Naive thymus-derived CD4-positive, alpha-beta T cell (primary cell): ENCODE measurements around the gene GLIS1. TPM values are rescaled to one million over a fixed set of nuclear protein-coding genes. Genes with fewer than 3 reads are reported as not detected.

Experiments
- ATAC-seq: fragments of 150-1000 bp; cut with Tn5 transposase; 2 replicates; pipeline ENCODE4 v1.10.0; 2021; ENCODE audit warnings: mild to moderate bottlenecking, moderate library complexity
- CTCF ChIA-PET: fragments of 350-600 bp; sonication (Branson Sonifier 250); formaldehyde crosslinking; loops from one replicate; lab custom pipeline; 2021; ENCODE audit warnings: antibody characterized with exemption; lab: Charles Lee
- POLR2A ChIA-PET: fragments of 350-600 bp; sonication (Branson Sonifier 250); formaldehyde crosslinking; loops from one replicate; lab custom pipeline; 2021; ENCODE audit warnings: antibody characterized with exemption, inconsistent platforms; lab: Charles Lee
- DNase-seq, 9 donors: peaks; one replicate each; pipeline versions ENCODE4 v3.0.0 to v3.0.0-alpha.2; 2020 to 2022; ENCODE audit warnings: mixed read lengths in 1 of 9
- H3K27ac ChIP-seq: one replicate; pipeline ENCODE4 v1.7.0; 2013; ENCODE audit warnings: mild to moderate bottlenecking, low read depth, low read length, moderate library complexity
- H3K27me3 ChIP-seq, 2 donors: one replicate each; pipeline ENCODE4 v1.7.0; 2013; ENCODE audit warnings: low read length in 2 of 2, mild to moderate bottlenecking in 2 of 2, moderate library complexity in 2 of 2; ENCODE audit not compliant: control insufficient read depth in 2 of 2, insufficient read depth in 2 of 2
- H3K36me3 ChIP-seq, 3 experiments: 1 replicate in 2 of 3; 2 replicates in 1 of 3; pipeline ENCODE4 v1.7.0; 2013; ENCODE audit warnings: low read length in 3 of 3, mild to moderate bottlenecking in 3 of 3, moderate library complexity in 1 of 3; ENCODE audit not compliant: insufficient read depth in 3 of 3, control insufficient read depth in 2 of 3
- H3K4me1 ChIP-seq, 2 donors: one replicate each; pipeline ENCODE4 v1.7.0; 2013; ENCODE audit warnings: low read length in 2 of 2, mild to moderate bottlenecking in 2 of 2, moderate library complexity in 1 of 2; ENCODE audit not compliant: control insufficient read depth in 2 of 2, insufficient read depth in 2 of 2
- H3K4me3 ChIP-seq: 2 replicates; pipeline ENCODE4 v1.7.0; 2013; ENCODE audit warnings: mild to moderate bottlenecking, low read length
- H3K9me3 ChIP-seq, 3 experiments: 1 replicate in 2 of 3; 2 replicates in 1 of 3; pipeline ENCODE4 v1.7.0; 2013; ENCODE audit warnings: low read length in 3 of 3; ENCODE audit not compliant: control insufficient read depth in 2 of 3
- H3K27ac Mint-ChIP-seq, 9 donors: one replicate each; pipeline ENCODE4 v1.8.0; 2020 to 2022; ENCODE audit warnings: mixed read lengths in 9 of 9, mild to moderate bottlenecking in 8 of 9, moderate library complexity in 5 of 9, inconsistent platforms in 2 of 9
- H3K27me3 Mint-ChIP-seq, 5 donors: one replicate each; pipeline ENCODE4 v1.8.0; 2021 to 2022; ENCODE audit warnings: mixed read lengths in 5 of 5, mild to moderate bottlenecking in 1 of 5
- H3K36me3 Mint-ChIP-seq, 5 donors: one replicate each; pipeline ENCODE4 v1.8.0; 2020 to 2022; ENCODE audit warnings: mixed read lengths in 5 of 5, mild to moderate bottlenecking in 3 of 5, inconsistent platforms in 1 of 5
- H3K4me1 Mint-ChIP-seq, 7 donors: one replicate each; pipeline ENCODE4 v1.8.0; 2020 to 2022; ENCODE audit warnings: mixed read lengths in 7 of 7, mild to moderate bottlenecking in 3 of 7, inconsistent platforms in 1 of 7
- H3K4me3 Mint-ChIP-seq, 10 donors: one replicate each; pipeline ENCODE4 v1.8.0; 2020 to 2022; ENCODE audit warnings: mild to moderate bottlenecking in 10 of 10, mixed read lengths in 10 of 10, moderate library complexity in 6 of 10, inconsistent platforms in 2 of 10
- H3K9me3 Mint-ChIP-seq, 11 donors: one replicate each; pipeline ENCODE4 v1.8.0; 2020 to 2022; ENCODE audit warnings: mixed read lengths in 11 of 11, mild to moderate bottlenecking in 4 of 11, inconsistent platforms in 1 of 11, moderate library complexity in 1 of 11
- intact Hi-C, 2 donors: fragments of 100-400 bp; cut with micrococcal nuclease; formaldehyde crosslinking; loops; one replicate each; pipeline ENCODE4 v1.15.1; 2023
- polyA plus RNA-seq, 2 donors: library from polyadenylated mRNA; unstranded; fragments of 300-500 nt; fragmentation: Illumina TruSeq; gene quantifications; one replicate each; pipeline ENCODE4 v1.2.3, GENCODE V29; 2021
- total RNA-seq, 6 experiments: library from RNA in 5 of 6; stranded (reverse) in 5 of 6; gene quantifications; 1 replicate in 5 of 6; 2 replicates in 1 of 6; pipeline ENCODE4 v1.2.3 and lab custom pipeline; 2021 to 2026

The GLIS1 gene
- total and polyA plus RNA-seq, 7 experiments from 2014 or later = not detected

DNA sequence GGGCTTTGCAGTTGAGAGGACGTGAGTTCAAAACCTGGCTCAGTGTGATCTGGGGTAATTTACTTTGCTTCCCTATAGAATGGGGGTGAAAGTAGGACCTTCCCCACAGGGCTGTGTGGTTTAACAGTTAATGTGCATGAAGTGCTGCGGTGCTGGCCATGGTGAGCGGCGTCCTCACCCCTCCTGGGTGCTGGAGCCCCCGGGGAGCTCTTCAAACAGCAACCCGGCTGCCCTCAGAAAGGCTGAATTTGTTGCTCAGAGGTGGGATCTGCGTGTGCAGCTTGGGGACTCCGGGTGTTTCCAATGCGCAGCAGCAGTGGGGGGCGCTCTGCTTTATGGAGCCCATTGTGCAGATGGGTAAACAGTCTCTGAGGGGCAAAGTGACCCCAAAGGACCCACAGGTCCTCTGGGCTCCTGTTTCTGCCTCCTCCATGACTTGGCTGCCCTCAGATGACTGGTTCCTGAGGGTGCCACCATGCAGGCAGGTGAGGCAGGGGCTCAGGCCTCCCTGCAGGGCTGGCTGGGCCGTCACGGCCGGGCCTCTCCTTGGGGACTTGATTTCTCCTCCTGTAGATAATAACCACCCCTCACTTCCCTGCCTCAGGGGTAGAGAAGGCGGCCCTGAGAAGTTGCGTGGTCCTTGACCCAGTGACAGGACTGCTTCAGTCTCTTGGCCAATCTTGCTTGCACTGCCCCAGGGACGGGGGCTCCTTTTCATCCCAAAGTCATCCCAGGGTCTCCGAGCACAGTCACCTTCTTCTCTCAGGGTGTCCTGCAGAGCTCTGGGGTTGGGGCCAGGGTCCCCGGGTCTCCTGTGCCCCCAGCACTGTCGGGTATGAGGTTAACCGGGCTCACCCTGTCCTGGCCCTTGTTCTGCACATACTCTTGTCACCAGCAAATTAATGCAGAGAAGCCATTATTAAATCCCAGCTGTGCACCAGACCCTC is 239.4 kb downstream of the GLIS1 start:
- H3K27me3 Mint-ChIP-seq = peaks cover 0 to 8% (median 0%) of the 10 kb centered on the region in 5 donors
- POLR2A ChIA-PET = no interaction called here
- intact Hi-C loops = no loop called here
- no peaks in the 10 kb centered on the region for H3K27me3 ChIP-seq
- H3K36me3 Mint-ChIP-seq = no peaks in the 10 kb centered on the region
- H3K36me3 ChIP-seq = no peaks in the 10 kb centered on the region
- peaks cover 0 to 4% (median 0%) of the 10 kb centered on the region in 7 donors for H3K4me1 Mint-ChIP-seq
- H3K9me3 Mint-ChIP-seq = peaks cover 0 to 1% (median 0%) of the 10 kb centered on the region in 11 donors
- H3K27ac ChIP-seq = no peak overlapping the region
- no peak overlapping the region for H3K4me3 Mint-ChIP-seq
- no peak overlapping the region for H3K27ac Mint-ChIP-seq
- no peak for ATAC-seq
- CTCF ChIA-PET = no interaction called here
- no peaks in the 10 kb centered on the region for H3K9me3 ChIP-seq
- DNase-seq = no peak
- H3K4me3 ChIP-seq = no peak overlapping the region
- H3K4me1 ChIP-seq = peaks cover 0 to 7% of the 10 kb centered on the region in 2 donors

DNA sequence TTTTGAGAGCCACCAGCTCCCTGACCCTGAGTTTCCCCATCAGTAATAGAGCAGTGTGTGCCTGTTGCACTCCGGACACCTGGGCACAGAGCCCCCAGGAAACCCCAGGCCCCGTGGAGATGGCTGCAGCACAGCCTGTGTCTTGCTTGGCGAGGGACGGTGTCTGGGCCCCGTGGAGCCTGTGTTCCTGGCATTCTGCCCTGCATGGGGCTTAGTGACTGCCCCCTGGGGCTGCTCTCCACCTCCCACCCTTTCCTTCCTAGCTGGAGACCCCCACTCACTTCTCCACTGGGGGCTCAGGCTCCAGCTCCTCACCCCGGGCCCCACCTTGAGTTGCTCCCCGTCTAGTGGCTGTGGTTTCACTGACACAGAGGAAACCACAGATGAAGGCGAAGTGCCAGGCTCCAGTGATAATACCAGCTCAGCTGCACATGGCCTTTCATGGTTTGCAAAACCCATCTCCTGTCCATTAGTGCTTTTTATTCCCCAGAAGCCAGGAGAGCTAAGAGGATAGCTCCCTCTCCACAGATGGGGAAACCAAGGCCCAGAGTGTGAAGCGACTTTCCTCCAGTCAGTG is 240.3 kb downstream of the GLIS1 start:
- POLR2A ChIA-PET = no interaction called here
- no peak overlapping the region for H3K27ac Mint-ChIP-seq
- no peak for DNase-seq

DNA sequence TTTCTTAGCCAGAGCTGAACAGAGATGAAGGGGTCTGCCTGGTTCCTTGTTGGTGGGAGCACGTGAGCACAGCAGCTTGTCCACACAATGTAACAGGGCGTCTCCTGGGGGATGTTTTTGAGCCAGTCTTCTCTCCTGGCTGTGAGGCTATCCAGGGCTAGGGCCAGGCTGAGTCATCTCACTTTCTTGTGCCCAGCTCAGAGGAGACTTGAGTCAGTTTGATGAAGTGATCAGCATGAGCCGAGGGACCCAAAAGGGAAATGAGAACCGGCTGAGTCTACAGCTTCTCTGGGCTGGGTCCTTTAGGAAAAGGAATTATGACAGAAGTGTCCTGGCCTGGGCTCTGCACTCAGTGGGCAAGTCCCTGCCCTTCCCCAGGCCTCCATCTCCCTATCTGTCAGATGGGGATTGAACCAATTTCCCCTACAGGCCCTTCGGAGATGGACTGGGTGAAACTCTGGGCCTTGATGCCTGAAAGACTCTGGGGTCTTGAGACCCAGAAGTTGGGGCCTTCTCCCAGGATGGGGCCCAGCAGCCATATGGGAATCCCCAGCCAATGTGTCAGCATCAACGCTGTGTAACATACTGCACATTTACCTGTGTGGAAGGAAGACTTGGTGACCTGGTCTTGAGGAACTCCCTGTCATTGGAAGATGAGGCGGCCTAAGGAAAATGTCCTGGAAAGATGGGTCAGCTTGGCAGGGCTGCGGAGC is 243.2 kb downstream of the GLIS1 start:
- Mint-ChIP-seq H3K9me3 (peaks cover 0 to 1% (median 0%) of the 10 kb centered on the region in 11 donors), H3K36me3 (no peaks in the 10 kb centered on the region), H3K27me3 (peaks cover 0 to 16% (median 6%) of the 10 kb centered on the region in 5 donors), H3K4me1 (peaks cover 0 to 4% (median 0%) of the 10 kb centered on the region in 7 donors), H3K27ac (no peak overlapping the region), H3K4me3 (no peak overlapping the region)
- intact Hi-C loops = no loop called here
- POLR2A ChIA-PET = no interaction called here
- H3K27me3 ChIP-seq = no peaks in the 10 kb centered on the region
- H3K4me1 ChIP-seq = peaks cover 0 to 7% of the 10 kb centered on the region in 2 donors
- no peaks in the 10 kb centered on the region for H3K36me3 ChIP-seq
- CTCF ChIA-PET = no interaction called here
- no peak for ATAC-seq
- no peak for DNase-seq
- H3K27ac ChIP-seq = no peak overlapping the region
- H3K4me3 ChIP-seq = no peak overlapping the region
- no peaks in the 10 kb centered on the region for H3K9me3 ChIP-seq

More for the DNA sequence above, 240.3 kb downstream of the GLIS1 start:
- H3K9me3 Mint-ChIP-seq = peaks cover 0 to 1% (median 0%) of the 10 kb centered on the region in 11 donors
- no peaks in the 10 kb centered on the region for H3K9me3 ChIP-seq
- H3K27me3 ChIP-seq = no peaks in the 10 kb centered on the region
- no peaks in the 10 kb centered on the region for H3K36me3 Mint-ChIP-seq
- H3K36me3 ChIP-seq = no peaks in the 10 kb centered on the region
- peaks cover 0 to 7% of the 10 kb centered on the region in 2 donors for H3K4me1 ChIP-seq
- H3K27ac ChIP-seq = no peak overlapping the region
- no peak for ATAC-seq
- intact Hi-C loops = no loop called here
- peaks cover 0 to 14% (median 0%) of the 10 kb centered on the region in 5 donors for H3K27me3 Mint-ChIP-seq
- CTCF ChIA-PET = no interaction called here
- no peak overlapping the region for H3K4me3 Mint-ChIP-seq
- no peak overlapping the region for H3K4me3 ChIP-seq
- H3K4me1 Mint-ChIP-seq = peaks cover 0 to 4% (median 0%) of the 10 kb centered on the region in 7 donors

DNA sequence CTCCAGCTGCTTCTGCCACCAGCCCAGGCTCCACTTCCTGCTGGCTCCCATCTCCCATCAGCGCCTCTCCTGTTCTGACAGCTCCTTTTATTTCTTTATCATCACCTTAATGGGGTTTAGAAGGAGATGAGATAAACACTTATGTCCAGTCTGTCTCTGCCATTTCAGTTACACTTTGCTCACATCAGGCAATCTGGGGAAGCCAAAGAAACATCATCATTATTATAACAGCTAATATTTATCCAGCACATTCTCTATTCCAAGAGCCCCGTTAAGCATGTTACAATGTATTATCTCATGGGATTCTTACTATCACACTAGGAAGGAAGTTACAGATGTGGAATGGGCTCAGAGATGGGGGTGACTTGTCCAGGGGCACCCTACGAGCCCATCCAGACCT is 248.6 kb downstream of the GLIS1 start:
- no peak for ATAC-seq
- CTCF ChIA-PET = no interaction called here

DNA sequence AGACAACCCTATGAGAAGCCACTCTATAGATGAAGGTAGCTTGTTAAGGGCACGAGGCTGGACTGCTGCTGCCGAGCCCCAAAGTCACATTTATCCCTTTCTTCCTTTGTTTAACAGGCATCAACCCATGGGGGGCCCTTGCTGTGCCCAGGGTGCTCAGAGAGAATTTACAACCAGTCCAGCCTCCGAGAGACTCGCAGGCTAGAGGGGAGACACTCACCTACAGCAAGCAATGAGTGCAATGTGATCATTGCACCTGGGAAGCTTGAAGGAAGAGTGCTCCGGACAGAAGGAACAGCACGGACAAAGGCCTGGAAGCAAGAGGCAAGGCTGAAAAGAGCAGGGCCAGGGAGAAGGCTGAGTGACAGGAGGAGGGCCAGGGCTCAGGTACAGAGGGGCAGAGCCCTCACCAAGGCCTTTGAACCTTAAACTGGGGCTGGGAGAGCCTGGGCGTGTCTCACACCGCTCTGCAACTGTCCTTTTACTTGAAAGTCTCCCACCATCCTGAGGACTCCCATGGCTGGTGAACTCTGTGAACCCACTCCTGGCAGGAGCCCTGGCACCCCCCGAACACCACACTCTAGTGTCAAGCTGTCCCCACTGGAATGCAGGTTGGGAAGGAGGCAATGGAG is 252.5 kb downstream of the GLIS1 start:
- ChIA-PET POLR2A (no interaction called here), CTCF (no interaction called here)
- no peak for ATAC-seq
- no peaks in the 10 kb centered on the region for H3K9me3 ChIP-seq
- Mint-ChIP-seq H3K4me3 (no peak overlapping the region), H3K36me3 (no peaks in the 10 kb centered on the region), H3K4me1 (peaks cover 0 to 9% (median 1%) of the 10 kb centered on the region in 7 donors), H3K27me3 (peaks cover 21 to 56% (median 35%) of the 10 kb centered on the region in 5 donors), H3K9me3 (no peaks in the 10 kb centered on the region), H3K27ac (no peak overlapping the region)
- H3K27ac ChIP-seq = no peak overlapping the region
- H3K36me3 ChIP-seq = no peaks in the 10 kb centered on the region
- no peaks in the 10 kb centered on the region for H3K27me3 ChIP-seq
- DNase-seq = no peak
- no peaks in the 10 kb centered on the region for H3K4me1 ChIP-seq
- no peak overlapping the region for H3K4me3 ChIP-seq
- intact Hi-C loops = loop anchor here (5.0 to 10.0 kb wide), 2 partner anchors 108 to 471 kb away; no protein-coding TSS in a partner anchor

More for the DNA sequence above, 248.6 kb downstream of the GLIS1 start:
- no peaks in the 10 kb centered on the region for H3K4me1 ChIP-seq
- no peaks in the 10 kb centered on the region for H3K9me3 Mint-ChIP-seq
- POLR2A ChIA-PET = no interaction called here
- no peak overlapping the region for H3K27ac ChIP-seq
- no peaks in the 10 kb centered on the region for H3K9me3 ChIP-seq
- peaks cover 0 to 3% (median 1%) of the 10 kb centered on the region in 7 donors for H3K4me1 Mint-ChIP-seq
- intact Hi-C loops = no loop called here
- DNase-seq = no peak
- no peak overlapping the region for H3K27ac Mint-ChIP-seq
- no peaks in the 10 kb centered on the region for H3K36me3 ChIP-seq
- no peak overlapping the region for H3K4me3 ChIP-seq
- no peaks in the 10 kb centered on the region for H3K36me3 Mint-ChIP-seq
- H3K27me3 ChIP-seq = no peaks in the 10 kb centered on the region
- no peak overlapping the region for H3K4me3 Mint-ChIP-seq
- H3K27me3 Mint-ChIP-seq = peaks cover 13 to 35% (median 26%) of the 10 kb centered on the region in 5 donors
